ENCODE measurements around the gene PRKRA. TPM values are rescaled to one million over a fixed set of nuclear protein-coding genes. Genes with fewer than 3 reads are reported as not detected.

Gene PRKRA
- total and polyA plus RNA-seq, 2 experiments from 2014 or later: 44.0 to 67.1 TPM

- no peak for TF ChIP-seq EZH2phosphoT487 (IDR thresholded peaks at IDR 0.05; ENCODE audit: unreplicated experiment)
- no peak for TF ChIP-seq NANOG (IDR thresholded peaks at IDR 0.05; ENCODE audit: borderline replicate concordance)
- TF ChIP-seq ETS1 (IDR thresholded peaks at IDR 0.05): no peak
- TF ChIP-seq REST (IDR thresholded peaks at IDR 0.05; ENCODE audit: unreplicated experiment): no peak
- TF ChIP-seq CTCF (conservative IDR thresholded peaks at IDR 0.05; ENCODE audit: low read depth in 2 of 2): no peak
- TF ChIP-seq CREB1 (CRISPR knock-in tag; IDR thresholded peaks at IDR 0.05; ENCODE audit: low read depth): no peak
- TF ChIP-seq ZNF114 (CRISPR knock-in tag; IDR thresholded peaks at IDR 0.05): no peak
Observed at GRCh38 chr2:178452334-178452733, 1.4 kb upstream of the PRKRA start (continued).

GRCh38 chr2:178450524-178450773, 526 bp downstream of the PRKRA start:
- peaks cover 18% of the 10 kb centered on the region; the same call in 1 of the 2 replicates for H3K36me3 ChIP-seq (ENCODE audit: insufficient read depth)
- Mint-ChIP-seq H3K27ac (peak overlapping the region; percentile 75), H3K36me3 (ENCODE audit: low read depth) (peaks cover 31% of the 10 kb centered on the region), H3K4me3 (peak overlapping the region; percentile 87), H3K9me3 (no peaks in the 10 kb centered on the region), H3K27me3 (ENCODE audit: insufficient read depth, low read depth, poor library complexity) (peaks cover 7% of the 10 kb centered on the region), H3K4me1 (peaks cover 18% of the 10 kb centered on the region)
- H4K20me1 ChIP-seq (replicated peaks; ENCODE audit: insufficient read depth): peaks cover 7% of the 10 kb centered on the region
- peak overlapping the region; percentile 80 for H3K4me3 ChIP-seq
- peak overlapping the region; percentile 63; the same call in 1 of the 2 replicates for H2AFZ ChIP-seq
- H3K4me2 ChIP-seq: peak overlapping the region; percentile 92
- TF ChIP-seq JUNB (IDR thresholded peaks at IDR 0.05; ENCODE audit: unreplicated experiment): no peak
- TF ChIP-seq CREB1 (CRISPR knock-in tag; IDR thresholded peaks at IDR 0.05; ENCODE audit: low read depth): peak; percentile 87
- TF ChIP-seq EZH2phosphoT487 (IDR thresholded peaks at IDR 0.05; ENCODE audit: unreplicated experiment): no peak
- no peak for TF ChIP-seq POLR2AphosphoS5 (IDR thresholded peaks at IDR 0.05; ENCODE audit: low read depth)
- no peaks in the 10 kb centered on the region for H3K27me3 ChIP-seq (ENCODE audit: insufficient read depth)
- H3K27ac ChIP-seq (ENCODE audit: low read depth): peak overlapping the region; percentile 94
- H3K9me2 ChIP-seq (ENCODE audit: insufficient read depth): peaks cover 6% of the 10 kb centered on the region; the same call in 1 of the 2 replicates
- no peak for ATAC-seq
- DNase-seq (ENCODE audit: low spot score): no peak
- H3F3A ChIP-seq (replicated peaks; ENCODE audit: low read depth): 0 out of 2 replicates have a peak, but pooled peaks cover 4% of the 10 kb centered on the region
- peaks cover 31% of the 10 kb centered on the region for H3K79me2 ChIP-seq (replicated peaks; ENCODE audit: insufficient read depth)
- peaks cover 9% of the 10 kb centered on the region for H3K4me1 ChIP-seq (ENCODE audit: insufficient read depth)

Data from GM23338 (cell line).